Measurements from ENCODE around the gene MIPEP.

- no peak for TF ChIP-seq CTCF (IDR thresholded peaks at IDR 0.05)
- no peak for TF ChIP-seq POLR2A (IDR thresholded peaks at IDR 0.05; ENCODE audit: low read depth)
- no peak for TF ChIP-seq POLR2AphosphoS5 (IDR thresholded peaks at IDR 0.05)
- TF ChIP-seq EP300 (IDR thresholded peaks at IDR 0.05) = no peak
Measured at GRCh38 chr13:23739596-23739995, 149.6 kb downstream of the MIPEP start.
